ENCODE data around the gene PHLPP1. TPM values are rescaled to one million over a fixed set of nuclear protein-coding genes. Genes with fewer than 3 reads are reported as not detected.

Gene PHLPP1
- polyA plus RNA-seq, 1 experiment: 5.6 TPM

DNA sequence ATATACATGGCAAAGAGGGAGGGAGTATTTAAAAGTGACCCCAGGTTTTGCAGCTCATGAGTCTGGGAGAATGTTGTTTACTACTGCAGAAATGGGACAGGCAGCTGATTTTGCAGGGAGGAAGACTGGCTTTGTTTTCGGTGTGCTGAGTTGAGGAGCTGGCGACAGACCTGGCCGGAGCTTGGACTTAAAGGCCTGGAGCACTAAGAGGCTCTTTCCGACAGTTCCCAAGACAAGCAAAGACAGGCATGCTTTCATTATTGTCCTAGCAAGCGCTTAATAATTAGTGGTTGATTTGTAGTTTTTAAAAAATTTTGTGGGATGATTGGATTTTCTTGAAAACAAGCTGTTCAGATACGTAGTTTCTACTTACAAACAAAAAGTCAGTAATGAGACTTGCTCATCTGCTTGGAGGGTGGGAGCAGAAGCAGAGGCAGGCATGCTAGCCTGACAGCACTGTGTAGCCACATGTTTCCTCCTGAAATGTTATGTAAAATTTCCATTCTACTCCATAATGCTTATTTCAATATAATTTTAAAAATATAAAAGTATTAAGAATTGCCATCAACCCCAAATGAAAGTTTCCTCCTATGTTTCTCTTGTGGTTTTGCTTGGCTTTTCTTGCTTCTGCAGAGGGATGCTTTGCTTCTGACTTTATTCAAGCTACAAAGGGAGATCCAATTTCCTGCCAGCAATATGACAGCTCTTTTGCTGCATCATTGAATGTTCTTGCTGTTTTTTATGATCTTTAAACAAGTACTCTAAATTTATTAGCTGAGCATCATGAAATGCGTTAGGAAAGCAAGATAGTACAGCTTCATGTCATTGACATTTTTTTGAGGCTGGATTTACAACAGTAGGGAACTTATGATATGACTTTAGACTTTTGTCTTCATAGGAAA is 75.8 kb downstream of the PHLPP1 start:
- Histone ChIP-seq H3K4me3 (ENCODE audit: low read depth, low read length) (no peak overlapping the region), H3K9me3 (ENCODE audit: control insufficient read depth, insufficient read depth, low read length) (no peaks in the 10 kb centered on the region), H3K27ac (ENCODE audit: low read depth, low read length) (no peak overlapping the region), H3K27me3 (ENCODE audit: control insufficient read depth, insufficient read depth, low read length) (no peaks in the 10 kb centered on the region)
- CTCF ChIA-PET: interaction anchor here (1.2 to 1.5 kb wide), 2 partner anchors 41 to 76 kb away, joined by 4 read pairs; no protein-coding TSS in a partner anchor
- DNase-seq (ENCODE audit: low read depth, low spot score): no peak
- POLR2A ChIA-PET: no interaction called here
- TF ChIP-seq, protein P1, sequence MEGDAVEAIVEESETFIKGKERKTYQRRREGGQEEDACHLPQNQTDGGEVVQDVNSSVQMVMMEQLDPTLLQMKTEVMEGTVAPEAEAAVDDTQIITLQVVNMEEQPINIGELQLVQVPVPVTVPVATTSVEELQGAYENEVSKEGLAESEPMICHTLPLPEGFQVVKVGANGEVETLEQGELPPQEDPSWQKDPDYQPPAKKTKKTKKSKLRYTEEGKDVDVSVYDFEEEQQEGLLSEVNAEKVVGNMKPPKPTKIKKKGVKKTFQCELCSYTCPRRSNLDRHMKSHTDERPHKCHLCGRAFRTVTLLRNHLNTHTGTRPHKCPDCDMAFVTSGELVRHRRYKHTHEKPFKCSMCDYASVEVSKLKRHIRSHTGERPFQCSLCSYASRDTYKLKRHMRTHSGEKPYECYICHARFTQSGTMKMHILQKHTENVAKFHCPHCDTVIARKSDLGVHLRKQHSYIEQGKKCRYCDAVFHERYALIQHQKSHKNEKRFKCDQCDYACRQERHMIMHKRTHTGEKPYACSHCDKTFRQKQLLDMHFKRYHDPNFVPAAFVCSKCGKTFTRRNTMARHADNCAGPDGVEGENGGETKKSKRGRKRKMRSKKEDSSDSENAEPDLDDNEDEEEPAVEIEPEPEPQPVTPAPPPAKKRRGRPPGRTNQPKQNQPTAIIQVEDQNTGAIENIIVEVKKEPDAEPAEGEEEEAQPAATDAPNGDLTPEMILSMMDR (IDR thresholded peaks at IDR 0.05; ENCODE audit: low read depth, low read length): no peak

DNA sequence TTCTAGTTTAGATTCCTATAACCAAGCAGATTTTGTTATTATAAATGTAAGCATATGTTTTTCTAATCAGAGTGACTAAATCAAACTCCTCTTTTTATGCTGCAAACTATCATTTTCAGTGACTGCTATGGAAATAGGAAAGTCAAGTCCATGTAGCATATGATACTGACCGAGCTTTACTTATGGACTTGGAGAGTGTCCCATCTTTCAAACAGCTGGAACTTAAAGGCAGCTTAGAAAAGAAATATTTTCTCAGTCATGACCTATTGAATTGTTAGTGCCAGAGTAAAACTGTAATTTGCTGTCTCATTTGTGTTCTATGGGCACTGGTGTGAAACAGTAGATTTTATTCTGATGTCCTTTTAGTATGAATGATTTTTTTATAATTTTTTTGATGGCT is 76.7 kb downstream of the PHLPP1 start:
- no peak for DNase-seq (ENCODE audit: low read depth, low spot score)
- ChIA-PET CTCF (interaction anchor here (1.2 to 1.5 kb wide), 2 partner anchors 42 to 77 kb away, joined by 4 read pairs; no protein-coding TSS in a partner anchor), POLR2A (no interaction called here)
- TF ChIP-seq, protein P1 (IDR thresholded peaks at IDR 0.05; ENCODE audit: low read depth, low read length): no peak
- H3K9me3 ChIP-seq (ENCODE audit: control insufficient read depth, insufficient read depth, low read length): no peaks in the 10 kb centered on the region
- H3K27me3 ChIP-seq (ENCODE audit: control insufficient read depth, insufficient read depth, low read length): no peaks in the 10 kb centered on the region
- no peak overlapping the region for H3K4me3 ChIP-seq (ENCODE audit: low read depth, low read length)
- no peak overlapping the region for H3K27ac ChIP-seq (ENCODE audit: low read depth, low read length)

GRCh38 chr18:62795813-62796212 is 80.5 kb downstream of the PHLPP1 start:
- ChIA-PET CTCF (no interaction called here), POLR2A (interaction anchor here (0.6 to 1.3 kb wide), 2 partner anchors 13 to 19 kb away, joined by 3 to 15 read pairs; no protein-coding TSS in a partner anchor)
- no peaks in the 10 kb centered on the region for H3K27me3 ChIP-seq (ENCODE audit: control insufficient read depth, insufficient read depth, low read length)
- no peak overlapping the region for H3K4me3 ChIP-seq (ENCODE audit: low read depth, low read length)
- TF ChIP-seq, protein P1 (IDR thresholded peaks at IDR 0.05; ENCODE audit: low read depth, low read length): no peak
- H3K9me3 ChIP-seq (ENCODE audit: control insufficient read depth, insufficient read depth, low read length): no peaks in the 10 kb centered on the region
- DNase-seq (ENCODE audit: low read depth, low spot score): no peak
- no peak overlapping the region for H3K27ac ChIP-seq (ENCODE audit: low read depth, low read length)

DNA sequence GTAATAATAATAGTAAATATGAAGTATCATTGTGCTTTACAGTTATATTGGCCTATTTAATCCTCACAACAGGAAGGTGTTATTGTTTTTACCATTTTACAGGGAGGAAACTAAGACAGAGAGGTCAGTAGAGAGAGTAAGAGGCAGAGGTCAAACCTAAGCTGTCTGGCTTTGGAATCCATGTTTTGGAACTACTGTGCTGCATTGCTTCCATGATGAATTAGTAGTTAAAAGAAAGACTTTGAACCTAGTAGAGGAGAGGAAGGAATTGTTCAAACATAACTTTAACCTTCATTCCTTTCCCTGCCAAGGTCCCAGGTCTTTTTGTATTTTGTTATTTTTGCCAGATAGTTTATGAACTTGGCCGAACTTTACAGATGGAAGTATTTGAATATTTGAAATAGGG is 80.9 kb downstream of the PHLPP1 start:
- no peak overlapping the region for H3K27ac ChIP-seq (ENCODE audit: low read depth, low read length)
- H3K9me3 ChIP-seq (ENCODE audit: control insufficient read depth, insufficient read depth, low read length): no peaks in the 10 kb centered on the region
- no peak overlapping the region for H3K4me3 ChIP-seq (ENCODE audit: low read depth, low read length)
- no peaks in the 10 kb centered on the region for H3K27me3 ChIP-seq (ENCODE audit: control insufficient read depth, insufficient read depth, low read length)
- ChIA-PET CTCF (no interaction called here), POLR2A (interaction anchor here (1.3 kb wide), 1 partner anchor 19 kb away, joined by 3 read pairs; no protein-coding TSS in a partner anchor)
- TF ChIP-seq, protein P1 (IDR thresholded peaks at IDR 0.05; ENCODE audit: low read depth, low read length): no peak
- DNase-seq (ENCODE audit: low read depth, low spot score): no peak

DNA sequence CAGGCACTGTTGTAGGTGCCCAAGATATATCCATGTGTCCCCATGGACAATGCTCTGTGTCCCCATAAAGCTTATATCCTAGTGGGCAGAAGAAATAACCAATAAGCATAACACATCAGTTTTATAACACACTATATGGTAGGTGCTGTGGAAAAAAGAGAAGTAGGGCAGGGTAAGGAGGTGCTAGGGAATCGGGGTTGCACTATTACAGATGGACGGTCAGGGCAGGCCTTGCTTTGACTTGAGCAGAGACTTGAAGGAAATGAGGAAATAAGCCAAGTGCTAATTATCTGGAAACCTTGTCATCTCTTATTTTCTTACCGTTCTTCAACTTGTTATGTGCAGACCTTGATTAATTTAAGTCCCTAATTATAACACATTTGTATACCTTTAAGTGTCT is 82.0 kb downstream of the PHLPP1 start:
- POLR2A ChIA-PET: interaction anchor here (1.3 kb wide), 1 partner anchor 18 kb away, joined by 3 read pairs; no protein-coding TSS in a partner anchor

More for the DNA sequence above, 82.0 kb downstream of the PHLPP1 start:
- DNase-seq (ENCODE audit: low read depth, low spot score): no peak
- TF ChIP-seq, protein P1 (IDR thresholded peaks at IDR 0.05; ENCODE audit: low read depth, low read length): no peak
- Histone ChIP-seq H3K27me3 (ENCODE audit: control insufficient read depth, insufficient read depth, low read length) (no peaks in the 10 kb centered on the region), H3K9me3 (ENCODE audit: control insufficient read depth, insufficient read depth, low read length) (no peaks in the 10 kb centered on the region), H3K27ac (ENCODE audit: low read depth, low read length) (no peak overlapping the region), H3K4me3 (ENCODE audit: low read depth, low read length) (no peak overlapping the region)
- CTCF ChIA-PET: no interaction called here

Measured in AG04450 (cell line).